HCT116 (cell line): Measurements from ENCODE around the gene GJB5. TPM values are rescaled to one million over a fixed set of nuclear protein-coding genes. Genes with fewer than 3 reads are reported as not detected.

Source experiments
- ATAC-seq: fragments of 200-7000 bp; cut with Tn5 transposase; 2 replicates; pipeline ENCODE4 v1.9.1; 2020; ENCODE audit warnings: mild to moderate bottlenecking, moderate library complexity
- BruUV-seq: library from RNA; stranded (reverse); fragments of 400-500 nt; replicated peaks from 2 replicates; lab custom pipeline; 2021; lab: Mats Ljungman, UMichigan
- CTCF ChIA-PET: fragments of 300-600 bp; sonication (Branson Sonifier 250); formaldehyde crosslinking; loops from one replicate; lab custom pipeline; 2021; ENCODE audit warnings: antibody characterized with exemption; lab: Charles Lee
- POLR2A ChIA-PET: fragments of 300-600, 350-600 bp; sonication (Branson Sonifier 250); formaldehyde crosslinking; loops from one replicate; lab custom pipeline; 2021; ENCODE audit warnings: antibody characterized with exemption; lab: Charles Lee
- RAD21 ChIA-PET, 2 experiments: fragments of 300-600 bp; sonication (Branson Sonifier 250); formaldehyde crosslinking; loops; one replicate each; lab custom pipeline; 2023; ENCODE audit warnings: low total read pairs in 2 of 2; ENCODE audit not compliant: uncharacterized antibody in 2 of 2, unreplicated experiment in 2 of 2, low non-redundant PET in 1 of 2; lab: Charles Lee
- DNase-seq: peaks from one replicate; pipeline ENCODE4 v3.0.0-alpha.2; 2010; ENCODE audit warnings: low read depth, low spot score
- H2AFZ ChIP-seq: fragments of 200-600 bp; shearing (Covaris generic), sonication (generic); 2 replicates; pipeline ENCODE4 v1.6.1; 2017; ENCODE audit warnings: low read depth, mixed run types, mixed read lengths, antibody characterized with exemption, low read length; ENCODE audit not compliant: poor library complexity, severe bottlenecking
- H3K27ac ChIP-seq: 2 replicates; pipeline ENCODE4 v1.5.1; 2012; ENCODE audit warnings: low read depth, low read length
- H3K27me3 ChIP-seq: fragments of 200-600 bp; sonication (generic); 2 replicates; pipeline ENCODE4 v1.6.1; 2016; ENCODE audit warnings: mixed run types, low read length, mixed read lengths; ENCODE audit not compliant: insufficient read depth
- H3K36me3 ChIP-seq, 2 experiments: fragments of 200-500 bp in 1 of 2; fragments of 200-600 bp in 1 of 2; sonication (Bioruptor generic) in 1 of 2; sonication (generic) in 1 of 2; 2 replicates each; pipeline versions ENCODE4 v1.5.1 to v1.6.1; 2014 to 2016; ENCODE audit warnings: low read length in 2 of 2, inconsistent platforms in 1 of 2, mixed read lengths in 1 of 2, mixed run types in 1 of 2; ENCODE audit not compliant: insufficient read depth in 2 of 2, control insufficient read depth in 1 of 2
- H3K4me1 ChIP-seq, 2 experiments: fragments of 200-600 bp in 1 of 2; sonication (generic) in 1 of 2; 2 replicates each; pipeline versions ENCODE4 v1.5.1 to v1.6.1; 2012 to 2017; ENCODE audit warnings: low read length in 2 of 2, inconsistent platforms in 1 of 2, mild to moderate bottlenecking in 1 of 2, mixed read lengths in 1 of 2, mixed run types in 1 of 2, moderate library complexity in 1 of 2; ENCODE audit not compliant: insufficient read depth in 2 of 2, control insufficient read depth in 1 of 2
- H3K4me2 ChIP-seq: fragments of 200-600 bp; sonication (generic); 2 replicates; pipeline ENCODE4 v1.6.1; 2017; ENCODE audit warnings: mixed run types, low read length, mixed read lengths
- H3K4me3 ChIP-seq, 2 experiments: fragments of 200-600 bp in 1 of 2; sonication (generic) in 1 of 2; replicated peaks in 1 of 2; 2 replicates each; pipeline ENCODE4 v1.5.1; 2011 to 2016; ENCODE audit warnings: low read length in 2 of 2, control low read depth in 1 of 2, low read depth in 1 of 2, mild to moderate bottlenecking in 1 of 2, mixed read lengths in 1 of 2, mixed run types in 1 of 2
- H3K79me2 ChIP-seq: fragments of 200-600 bp; sonication (generic); 2 replicates; pipeline ENCODE4 v1.6.1; 2017; ENCODE audit warnings: mild to moderate bottlenecking, mixed run types, low read length, moderate library complexity, mixed read lengths; ENCODE audit not compliant: insufficient read depth
- H3K9ac ChIP-seq: fragments of 200-600 bp; sonication (generic); 2 replicates; pipeline ENCODE4 v1.6.1; 2016; ENCODE audit warnings: low read length, mixed read lengths
- H3K9me2 ChIP-seq: fragments of 200-600 bp; sonication (generic), shearing (Covaris generic); 2 replicates; pipeline ENCODE4 v1.6.1; 2017; ENCODE audit warnings: mixed run types, mild to moderate bottlenecking, moderate library complexity; ENCODE audit not compliant: insufficient read depth
- H3K9me3 ChIP-seq, 2 experiments: fragments of 200-500 bp in 1 of 2; fragments of 200-600 bp in 1 of 2; sonication (Bioruptor generic) in 1 of 2; sonication (generic) in 1 of 2; 2 replicates each; pipeline ENCODE4 v1.6.1; 2014 to 2017; ENCODE audit warnings: low read length in 2 of 2, mixed read lengths in 2 of 2, inconsistent platforms in 1 of 2, low read depth in 1 of 2, mild to moderate bottlenecking in 1 of 2, mixed run types in 1 of 2, moderate library complexity in 1 of 2; ENCODE audit not compliant: control insufficient read depth in 1 of 2, insufficient read depth in 1 of 2
- H4K20me1 ChIP-seq: fragments of 200-600 bp; sonication (generic), shearing (Covaris generic); 2 replicates; pipeline ENCODE4 v1.6.1; 2017; ENCODE audit warnings: mixed run types, mild to moderate bottlenecking, moderate library complexity; ENCODE audit not compliant: insufficient read depth
- CBX3 ChIP-seq: IDR thresholded peaks from 2 replicates; pipeline ENCODE4 v1.6.1; 2012; ENCODE audit warnings: low read depth
- EGR1 ChIP-seq: IDR thresholded peaks from 2 replicates; pipeline ENCODE4 v1.6.1; 2012; ENCODE audit warnings: low read depth
- ELF1 ChIP-seq: IDR thresholded peaks from 2 replicates; pipeline ENCODE4 v1.6.1; 2012; ENCODE audit warnings: low read depth, borderline replicate concordance
- EZH2 ChIP-seq: fragments of 200-600 bp; sonication (generic); IDR thresholded peaks from 2 replicates; pipeline ENCODE4 v1.6.1; 2017; ENCODE audit warnings: antibody characterized with exemption, mixed run types
- FOSL1 ChIP-seq: IDR thresholded peaks from 2 replicates; pipeline ENCODE4 v1.6.1; 2012; ENCODE audit warnings: low read depth
- JUND ChIP-seq: IDR thresholded peaks from 2 replicates; pipeline ENCODE4 v1.6.1; 2012
- POLR2A ChIP-seq: IDR thresholded peaks from 2 replicates; pipeline ENCODE4 v1.7.0; 2011; ENCODE audit warnings: borderline replicate concordance; ENCODE audit not compliant: insufficient read depth, insufficient read length; ENCODE audit errors: extremely low read depth
- POLR2AphosphoS5 ChIP-seq: IDR thresholded peaks from 2 replicates; pipeline ENCODE4 v1.6.1; 2011; ENCODE audit warnings: mild to moderate bottlenecking, low read depth, low read length, moderate library complexity
- RAD21 ChIP-seq: IDR thresholded peaks from 2 replicates; pipeline ENCODE4 v1.6.1; 2012; ENCODE audit warnings: low read depth, mild to moderate bottlenecking
- SIN3A ChIP-seq: IDR thresholded peaks from 2 replicates; pipeline ENCODE4 v1.6.1; 2012; ENCODE audit warnings: low read depth
- SP1 ChIP-seq: IDR thresholded peaks from 2 replicates; pipeline ENCODE4 v1.6.1; 2012; ENCODE audit warnings: low read depth
- SRF ChIP-seq: IDR thresholded peaks from 2 replicates; pipeline ENCODE4 v1.6.1; 2012; ENCODE audit warnings: low read depth
- ZFX ChIP-seq: fragments of 450-650 bp; IDR thresholded peaks from 2 replicates; pipeline ENCODE4 v1.6.1; 2017
- intact Hi-C: fragments of 100-400 bp; cut with micrococcal nuclease; formaldehyde crosslinking; loops from 2 replicates; pipeline ENCODE4 v1.10.0; 2022
- total RNA-seq: library from RNA; stranded (reverse); gene quantifications from one replicate; pipeline ENCODE4 v1.2.1, GENCODE V29; 2021; ENCODE audit not compliant: unreplicated experiment
- TF ChIP-seq, protein P1 (sequence below): IDR thresholded peaks from 2 replicates; pipeline ENCODE4 v1.6.1; 2012
- TF ChIP-seq, protein P2 (sequence below): IDR thresholded peaks from 2 replicates; pipeline ENCODE4 v1.6.1; 2012; ENCODE audit warnings: low read depth
- TF ChIP-seq, protein P3 (sequence below): IDR thresholded peaks from 2 replicates; pipeline ENCODE4 v1.6.1; 2012
- TF ChIP-seq, protein P4 (sequence below), 3 experiments: fragments of 200-600 bp in 1 of 3; sonication (generic) in 1 of 3; IDR thresholded peaks in 2 of 3; conservative IDR thresholded peaks in 1 of 3; 2 replicates each; pipeline ENCODE4 v1.5.1; 2012 to 2017; ENCODE audit warnings: low read depth in 2 of 3, low read length in 2 of 3, antibody characterized with exemption in 1 of 3, borderline replicate concordance in 1 of 3, control low read depth in 1 of 3, mild to moderate bottlenecking in 1 of 3, mixed read lengths in 1 of 3, mixed run types in 1 of 3, moderate library complexity in 1 of 3; ENCODE audit not compliant: insufficient read depth in 1 of 3
- TF ChIP-seq, protein P5 (sequence below): IDR thresholded peaks from 2 replicates; pipeline ENCODE4 v1.6.1; 2011; ENCODE audit warnings: mild to moderate bottlenecking, low read length, moderate library complexity; ENCODE audit not compliant: insufficient replicate concordance; ENCODE audit errors: extremely low read depth

GJB5 gene
- total RNA-seq, 1 experiment from 2014 or later, result 4.6 TPM

DNA sequence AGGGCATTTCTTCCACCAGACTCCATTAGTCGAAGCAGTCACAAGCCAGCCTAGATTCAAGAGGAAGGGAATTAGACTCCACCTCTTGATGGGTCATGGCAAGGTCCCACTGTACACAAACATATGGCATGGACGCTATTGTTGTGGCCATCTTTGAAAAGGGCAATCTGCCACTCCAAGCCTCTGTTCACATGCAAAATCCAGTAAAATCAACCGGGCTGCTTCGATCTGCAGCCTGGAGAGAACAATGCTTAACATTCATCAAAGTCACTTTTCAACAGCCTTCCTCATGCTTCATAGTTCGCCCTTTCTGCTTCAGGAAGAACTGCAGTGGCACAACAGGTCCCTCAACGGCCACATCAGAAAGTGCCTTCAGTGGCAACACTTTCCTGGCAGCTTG lies 28.0 kb upstream of the GJB5 start:
- no peak overlapping the region for H3K4me3 ChIP-seq
- no peaks in the 10 kb centered on the region for H3K4me1 ChIP-seq
- no peaks in the 10 kb centered on the region for H3K36me3 ChIP-seq
- BruUV-seq, result no TSS peak
- ATAC-seq, result no peak
- no peaks in the 10 kb centered on the region for H4K20me1 ChIP-seq
- POLR2A ChIA-PET, result no interaction called here
- H3K27me3 ChIP-seq, result peaks cover 43% of the 10 kb centered on the region
- no peaks in the 10 kb centered on the region for H3K79me2 ChIP-seq
- H2AFZ ChIP-seq, result no peak overlapping the region
- no peaks in the 10 kb centered on the region for H3K9me2 ChIP-seq
- CTCF ChIA-PET, result no interaction called here
- no peak overlapping the region for H3K4me2 ChIP-seq
- intact Hi-C loops, result no loop called here
- no peak for DNase-seq
- RAD21 ChIA-PET, result no interaction called here
- no peak overlapping the region for H3K27ac ChIP-seq
- H3K9ac ChIP-seq, result no peak overlapping the region
- no peak for TF ChIP-seq EZH2
- no peak for TF ChIP-seq RAD21
- TF ChIP-seq POLR2AphosphoS5, result no peak
- TF ChIP-seq SP1, result no peak
- TF ChIP-seq, protein P1, sequence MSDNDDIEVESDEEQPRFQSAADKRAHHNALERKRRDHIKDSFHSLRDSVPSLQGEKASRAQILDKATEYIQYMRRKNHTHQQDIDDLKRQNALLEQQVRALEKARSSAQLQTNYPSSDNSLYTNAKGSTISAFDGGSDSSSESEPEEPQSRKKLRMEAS, result no peak
- no peak for TF ChIP-seq FOSL1
- no peak for TF ChIP-seq SRF
- TF ChIP-seq, protein P2, sequence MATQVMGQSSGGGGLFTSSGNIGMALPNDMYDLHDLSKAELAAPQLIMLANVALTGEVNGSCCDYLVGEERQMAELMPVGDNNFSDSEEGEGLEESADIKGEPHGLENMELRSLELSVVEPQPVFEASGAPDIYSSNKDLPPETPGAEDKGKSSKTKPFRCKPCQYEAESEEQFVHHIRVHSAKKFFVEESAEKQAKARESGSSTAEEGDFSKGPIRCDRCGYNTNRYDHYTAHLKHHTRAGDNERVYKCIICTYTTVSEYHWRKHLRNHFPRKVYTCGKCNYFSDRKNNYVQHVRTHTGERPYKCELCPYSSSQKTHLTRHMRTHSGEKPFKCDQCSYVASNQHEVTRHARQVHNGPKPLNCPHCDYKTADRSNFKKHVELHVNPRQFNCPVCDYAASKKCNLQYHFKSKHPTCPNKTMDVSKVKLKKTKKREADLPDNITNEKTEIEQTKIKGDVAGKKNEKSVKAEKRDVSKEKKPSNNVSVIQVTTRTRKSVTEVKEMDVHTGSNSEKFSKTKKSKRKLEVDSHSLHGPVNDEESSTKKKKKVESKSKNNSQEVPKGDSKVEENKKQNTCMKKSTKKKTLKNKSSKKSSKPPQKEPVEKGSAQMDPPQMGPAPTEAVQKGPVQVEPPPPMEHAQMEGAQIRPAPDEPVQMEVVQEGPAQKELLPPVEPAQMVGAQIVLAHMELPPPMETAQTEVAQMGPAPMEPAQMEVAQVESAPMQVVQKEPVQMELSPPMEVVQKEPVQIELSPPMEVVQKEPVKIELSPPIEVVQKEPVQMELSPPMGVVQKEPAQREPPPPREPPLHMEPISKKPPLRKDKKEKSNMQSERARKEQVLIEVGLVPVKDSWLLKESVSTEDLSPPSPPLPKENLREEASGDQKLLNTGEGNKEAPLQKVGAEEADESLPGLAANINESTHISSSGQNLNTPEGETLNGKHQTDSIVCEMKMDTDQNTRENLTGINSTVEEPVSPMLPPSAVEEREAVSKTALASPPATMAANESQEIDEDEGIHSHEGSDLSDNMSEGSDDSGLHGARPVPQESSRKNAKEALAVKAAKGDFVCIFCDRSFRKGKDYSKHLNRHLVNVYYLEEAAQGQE, result no peak
- no peak for TF ChIP-seq EGR1
- TF ChIP-seq JUND, result no peak
- TF ChIP-seq, protein P3, sequence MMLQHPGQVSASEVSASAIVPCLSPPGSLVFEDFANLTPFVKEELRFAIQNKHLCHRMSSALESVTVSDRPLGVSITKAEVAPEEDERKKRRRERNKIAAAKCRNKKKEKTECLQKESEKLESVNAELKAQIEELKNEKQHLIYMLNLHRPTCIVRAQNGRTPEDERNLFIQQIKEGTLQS, result no peak
- no peak for TF ChIP-seq CBX3
- TF ChIP-seq, protein P4, sequence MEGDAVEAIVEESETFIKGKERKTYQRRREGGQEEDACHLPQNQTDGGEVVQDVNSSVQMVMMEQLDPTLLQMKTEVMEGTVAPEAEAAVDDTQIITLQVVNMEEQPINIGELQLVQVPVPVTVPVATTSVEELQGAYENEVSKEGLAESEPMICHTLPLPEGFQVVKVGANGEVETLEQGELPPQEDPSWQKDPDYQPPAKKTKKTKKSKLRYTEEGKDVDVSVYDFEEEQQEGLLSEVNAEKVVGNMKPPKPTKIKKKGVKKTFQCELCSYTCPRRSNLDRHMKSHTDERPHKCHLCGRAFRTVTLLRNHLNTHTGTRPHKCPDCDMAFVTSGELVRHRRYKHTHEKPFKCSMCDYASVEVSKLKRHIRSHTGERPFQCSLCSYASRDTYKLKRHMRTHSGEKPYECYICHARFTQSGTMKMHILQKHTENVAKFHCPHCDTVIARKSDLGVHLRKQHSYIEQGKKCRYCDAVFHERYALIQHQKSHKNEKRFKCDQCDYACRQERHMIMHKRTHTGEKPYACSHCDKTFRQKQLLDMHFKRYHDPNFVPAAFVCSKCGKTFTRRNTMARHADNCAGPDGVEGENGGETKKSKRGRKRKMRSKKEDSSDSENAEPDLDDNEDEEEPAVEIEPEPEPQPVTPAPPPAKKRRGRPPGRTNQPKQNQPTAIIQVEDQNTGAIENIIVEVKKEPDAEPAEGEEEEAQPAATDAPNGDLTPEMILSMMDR (IDR thresholded peaks at IDR 0.05 in 2 of 3, conservative IDR thresholded peaks at IDR 0.05 in 1 of 3; ENCODE audit: borderline replicate concordance in 1 of 3, insufficient read depth in 1 of 3, low read depth in 2 of 3, low read length in 2 of 3), result no peak
- TF ChIP-seq, protein P5, sequence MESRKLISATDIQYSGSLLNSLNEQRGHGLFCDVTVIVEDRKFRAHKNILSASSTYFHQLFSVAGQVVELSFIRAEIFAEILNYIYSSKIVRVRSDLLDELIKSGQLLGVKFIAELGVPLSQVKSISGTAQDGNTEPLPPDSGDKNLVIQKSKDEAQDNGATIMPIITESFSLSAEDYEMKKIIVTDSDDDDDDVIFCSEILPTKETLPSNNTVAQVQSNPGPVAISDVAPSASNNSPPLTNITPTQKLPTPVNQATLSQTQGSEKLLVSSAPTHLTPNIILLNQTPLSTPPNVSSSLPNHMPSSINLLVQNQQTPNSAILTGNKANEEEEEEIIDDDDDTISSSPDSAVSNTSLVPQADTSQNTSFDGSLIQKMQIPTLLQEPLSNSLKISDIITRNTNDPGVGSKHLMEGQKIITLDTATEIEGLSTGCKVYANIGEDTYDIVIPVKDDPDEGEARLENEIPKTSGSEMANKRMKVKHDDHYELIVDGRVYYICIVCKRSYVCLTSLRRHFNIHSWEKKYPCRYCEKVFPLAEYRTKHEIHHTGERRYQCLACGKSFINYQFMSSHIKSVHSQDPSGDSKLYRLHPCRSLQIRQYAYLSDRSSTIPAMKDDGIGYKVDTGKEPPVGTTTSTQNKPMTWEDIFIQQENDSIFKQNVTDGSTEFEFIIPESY, result no peak
- no peak for TF ChIP-seq ELF1
- no peak for TF ChIP-seq ZFX
- no peak for TF ChIP-seq SIN3A
- TF ChIP-seq POLR2A, result no peak
- H3K9me3 ChIP-seq, result no peaks in the 10 kb centered on the region
